GM12878 (cell line): Measurements from ENCODE around the gene DAGLA.

ENCODE experiments used
- ATF2 ChIP-seq: IDR thresholded peaks from 2 replicates; pipeline ENCODE4 v1.6.1; 2012; ENCODE audit warnings: low read length, inconsistent platforms
- ATF7 ChIP-seq: fragments of 450-650 bp; IDR thresholded peaks from 2 replicates; pipeline ENCODE4 v1.6.1; 2016; ENCODE audit warnings: low read depth, mild to moderate bottlenecking
- CHD1 ChIP-seq: IDR thresholded peaks from 2 replicates; pipeline ENCODE4 v1.6.1; 2012; ENCODE audit warnings: low read depth, low read length, improper control_type of control experiment
- HCFC1 ChIP-seq: fragments of 150-350 bp; IDR thresholded peaks from 2 replicates; pipeline ENCODE4 v1.6.1; 2014; ENCODE audit warnings: low read length
- NR2C2 ChIP-seq: IDR thresholded peaks from 2 replicates; pipeline ENCODE4 v1.6.1; 2011; ENCODE audit warnings: borderline replicate concordance, low read depth; ENCODE audit not compliant: control insufficient read depth, insufficient read length
- POLR2A ChIP-seq: IDR thresholded peaks from 2 replicates; pipeline ENCODE4 v1.6.1; 2011; ENCODE audit warnings: low read depth, mild to moderate bottlenecking, low read length
- POLR2AphosphoS2 ChIP-seq: IDR thresholded peaks from 2 replicates; pipeline ENCODE4 v1.6.1; 2011; ENCODE audit warnings: low read depth, mild to moderate bottlenecking, low read length, improper control_type of control experiment, moderate library complexity
- SUPT20H ChIP-seq: IDR thresholded peaks from 2 replicates; pipeline ENCODE4 v1.6.1; 2011; ENCODE audit warnings: low read depth, mild to moderate bottlenecking, low read length, moderate library complexity, borderline replicate concordance; ENCODE audit not compliant: control insufficient read depth
- TAF1 ChIP-seq: IDR thresholded peaks from 2 replicates; pipeline ENCODE4 v1.6.1; 2011; ENCODE audit warnings: mild to moderate bottlenecking, low read depth, low read length, borderline replicate concordance
- TBL1XR1 ChIP-seq: IDR thresholded peaks from 2 replicates; pipeline ENCODE4 v1.6.1; 2012; ENCODE audit warnings: low read depth, low read length, improper control_type of control experiment
- ZNF384 ChIP-seq: IDR thresholded peaks from 2 replicates; pipeline ENCODE4 v1.6.1; 2012; ENCODE audit warnings: low read depth, mild to moderate bottlenecking, low read length, improper control_type of control experiment, borderline replicate concordance
- TF ChIP-seq, protein P1 (sequence below): fragments of 450-650 bp; IDR thresholded peaks from 2 replicates; pipeline ENCODE4 v1.6.1; 2016; ENCODE audit warnings: mild to moderate bottlenecking
- TF ChIP-seq, protein P2 (sequence below), 3 experiments: IDR thresholded peaks in 2 of 3; conservative IDR thresholded peaks in 1 of 3; 2 replicates each; pipeline ENCODE4 v1.5.1; 2011; ENCODE audit warnings: low read depth in 3 of 3, low read length in 3 of 3, mild to moderate bottlenecking in 3 of 3, control low read depth in 2 of 3, moderate library complexity in 2 of 3, inconsistent platforms in 1 of 3, mixed read lengths in 1 of 3; ENCODE audit not compliant: control insufficient read depth in 2 of 3, insufficient read depth in 1 of 3; ENCODE audit errors: extremely low read depth in 1 of 3
- TF ChIP-seq, protein P3 (sequence below): IDR thresholded peaks from 2 replicates; pipeline ENCODE4 v1.6.1; 2012; ENCODE audit warnings: low read depth, low read length, improper control_type of control experiment

- no peak for TF ChIP-seq NR2C2
- TF ChIP-seq ZNF384 = no peak
- no peak for TF ChIP-seq TAF1
- TF ChIP-seq, protein P1, sequence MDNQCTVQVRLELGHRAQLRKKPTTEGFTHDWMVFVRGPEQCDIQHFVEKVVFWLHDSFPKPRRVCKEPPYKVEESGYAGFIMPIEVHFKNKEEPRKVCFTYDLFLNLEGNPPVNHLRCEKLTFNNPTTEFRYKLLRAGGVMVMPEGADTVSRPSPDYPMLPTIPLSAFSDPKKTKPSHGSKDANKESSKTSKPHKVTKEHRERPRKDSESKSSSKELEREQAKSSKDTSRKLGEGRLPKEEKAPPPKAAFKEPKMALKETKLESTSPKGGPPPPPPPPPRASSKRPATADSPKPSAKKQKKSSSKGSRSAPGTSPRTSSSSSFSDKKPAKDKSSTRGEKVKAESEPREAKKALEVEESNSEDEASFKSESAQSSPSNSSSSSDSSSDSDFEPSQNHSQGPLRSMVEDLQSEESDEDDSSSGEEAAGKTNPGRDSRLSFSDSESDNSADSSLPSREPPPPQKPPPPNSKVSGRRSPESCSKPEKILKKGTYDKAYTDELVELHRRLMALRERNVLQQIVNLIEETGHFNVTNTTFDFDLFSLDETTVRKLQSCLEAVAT = no peak
- no peak for TF ChIP-seq TBL1XR1
- no peak for TF ChIP-seq ATF2
- TF ChIP-seq, protein P2, sequence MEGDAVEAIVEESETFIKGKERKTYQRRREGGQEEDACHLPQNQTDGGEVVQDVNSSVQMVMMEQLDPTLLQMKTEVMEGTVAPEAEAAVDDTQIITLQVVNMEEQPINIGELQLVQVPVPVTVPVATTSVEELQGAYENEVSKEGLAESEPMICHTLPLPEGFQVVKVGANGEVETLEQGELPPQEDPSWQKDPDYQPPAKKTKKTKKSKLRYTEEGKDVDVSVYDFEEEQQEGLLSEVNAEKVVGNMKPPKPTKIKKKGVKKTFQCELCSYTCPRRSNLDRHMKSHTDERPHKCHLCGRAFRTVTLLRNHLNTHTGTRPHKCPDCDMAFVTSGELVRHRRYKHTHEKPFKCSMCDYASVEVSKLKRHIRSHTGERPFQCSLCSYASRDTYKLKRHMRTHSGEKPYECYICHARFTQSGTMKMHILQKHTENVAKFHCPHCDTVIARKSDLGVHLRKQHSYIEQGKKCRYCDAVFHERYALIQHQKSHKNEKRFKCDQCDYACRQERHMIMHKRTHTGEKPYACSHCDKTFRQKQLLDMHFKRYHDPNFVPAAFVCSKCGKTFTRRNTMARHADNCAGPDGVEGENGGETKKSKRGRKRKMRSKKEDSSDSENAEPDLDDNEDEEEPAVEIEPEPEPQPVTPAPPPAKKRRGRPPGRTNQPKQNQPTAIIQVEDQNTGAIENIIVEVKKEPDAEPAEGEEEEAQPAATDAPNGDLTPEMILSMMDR (IDR thresholded peaks at IDR 0.05 in 2 of 3, conservative IDR thresholded peaks at IDR 0.05 in 1 of 3; ENCODE audit: control insufficient read depth in 2 of 3, extremely low read depth in 1 of 3, insufficient read depth in 1 of 3, low read depth in 3 of 3, low read length in 3 of 3) = no peak
- TF ChIP-seq, protein P3, sequence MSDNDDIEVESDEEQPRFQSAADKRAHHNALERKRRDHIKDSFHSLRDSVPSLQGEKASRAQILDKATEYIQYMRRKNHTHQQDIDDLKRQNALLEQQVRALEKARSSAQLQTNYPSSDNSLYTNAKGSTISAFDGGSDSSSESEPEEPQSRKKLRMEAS = no peak
- no peak for TF ChIP-seq CHD1
- TF ChIP-seq ATF7 = no peak
- no peak for TF ChIP-seq POLR2A
- TF ChIP-seq SUPT20H = no peak
- TF ChIP-seq POLR2AphosphoS2 = no peak
- TF ChIP-seq HCFC1 = no peak
These were observed 48.7 kb downstream of the DAGLA start for GRCh38 chr11:61728940-61729219.
